NCI-H1436 (cell line): ENCODE measurements around the gene PRSS21.

Source experiments
- DNase-seq: peaks from one replicate; lab custom pipeline; 2025; lab: John Stamatoyannopoulos, UW

The PRSS21 gene

GRCh38 chr16:2779978-2780898 is 36.8 kb upstream of the PRSS21 start:
- no peak for DNase-seq

GRCh38 chr16:2782583-2783351 is 34.3 kb upstream of the PRSS21 start:
- DNase-seq: no peak

- DNase-seq: no peak
These were observed 33.3 kb upstream of the PRSS21 start for GRCh38 chr16:2783581-2784357.

GRCh38 chr16:2784358-2785100 is 32.5 kb upstream of the PRSS21 start:
- DNase-seq: no peak

- no peak for DNase-seq
These were observed 31.7 kb upstream of the PRSS21 start for GRCh38 chr16:2785101-2785991.

GRCh38 chr16:2786061-2786825 is 30.8 kb upstream of the PRSS21 start:
- no peak for DNase-seq

GRCh38 chr16:2786826-2787151 is 30.2 kb upstream of the PRSS21 start:
- DNase-seq: no peak

GRCh38 chr16:2787406-2787805 is 29.6 kb upstream of the PRSS21 start, which contains the start of gene PRSS33:
Gene PRSS33 (minus strand): TSS chr16:2787560. CDS start chr16:2786547, 1,013 bp downstream.
- DNase-seq: no peak

- DNase-seq: no peak
These were observed 29.1 kb upstream of the PRSS21 start for GRCh38 chr16:2787961-2788360.

- DNase-seq: no peak
These were observed 26.4 kb upstream of the PRSS21 start for GRCh38 chr16:2790631-2791030.

- DNase-seq: no peak
These were observed 25.9 kb upstream of the PRSS21 start for GRCh38 chr16:2791174-2791573.

- no peak for DNase-seq
These were observed 24.1 kb upstream of the PRSS21 start for GRCh38 chr16:2792940-2793339.

- no peak for DNase-seq
These were observed 21.5 kb upstream of the PRSS21 start for GRCh38 chr16:2795395-2796143.

- DNase-seq: no peak
These were observed 18.3 kb upstream of the PRSS21 start for GRCh38 chr16:2798723-2799204.

GRCh38 chr16:2799205-2799858 is 17.7 kb upstream of the PRSS21 start:
- DNase-seq: no peak

- DNase-seq: no peak
These were observed 17.2 kb upstream of the PRSS21 start for GRCh38 chr16:2799859-2800226.

GRCh38 chr16:2803545-2804195 is 13.4 kb upstream of the PRSS21 start:
- no peak for DNase-seq

GRCh38 chr16:2804728-2805127 is 12.3 kb upstream of the PRSS21 start:
- no peak for DNase-seq
